HG02943 (cell line): Measurements from ENCODE around the gene PLCL1.

Experiments used
- ATAC-seq: cut with Tn5 transposase; IDR thresholded peaks from one replicate; pipeline ENCODE4 v1.9.1; 2021; ENCODE audit warnings: mild to moderate bottlenecking, low read depth, moderate library complexity; ENCODE audit not compliant: unreplicated experiment

Gene PLCL1

DNA sequence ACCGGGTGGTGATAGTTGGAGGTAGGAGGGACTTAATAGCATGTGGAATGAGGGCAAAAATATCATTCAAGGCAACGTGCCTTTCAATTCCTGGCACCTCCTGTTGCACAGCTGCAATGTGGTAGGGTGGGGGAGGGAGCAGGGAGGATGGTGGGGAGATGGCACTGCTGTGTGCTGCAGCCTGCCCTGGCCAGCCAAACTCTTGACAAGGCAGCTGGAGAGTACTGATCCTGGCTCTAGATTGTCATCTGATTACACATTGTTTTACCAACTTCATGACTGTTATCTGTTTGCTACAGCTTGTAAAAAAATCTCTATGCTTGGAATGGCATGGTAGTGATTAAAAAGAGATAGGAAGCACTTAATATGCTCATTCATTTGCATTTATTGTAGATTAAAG is 47.7 kb downstream of the PLCL1 start:
- ATAC-seq = no peak

GRCh38 chr2:197853549-197853948 is 49.2 kb downstream of the PLCL1 start:
- no peak for ATAC-seq

- ATAC-seq = no peak
These were observed 53.2 kb downstream of the PLCL1 start for GRCh38 chr2:197857476-197858107.

- no peak for ATAC-seq
These were observed 54.3 kb downstream of the PLCL1 start for GRCh38 chr2:197858607-197859140.

- no peak for ATAC-seq
These were observed 58.0 kb downstream of the PLCL1 start for GRCh38 chr2:197862246-197862955.

DNA sequence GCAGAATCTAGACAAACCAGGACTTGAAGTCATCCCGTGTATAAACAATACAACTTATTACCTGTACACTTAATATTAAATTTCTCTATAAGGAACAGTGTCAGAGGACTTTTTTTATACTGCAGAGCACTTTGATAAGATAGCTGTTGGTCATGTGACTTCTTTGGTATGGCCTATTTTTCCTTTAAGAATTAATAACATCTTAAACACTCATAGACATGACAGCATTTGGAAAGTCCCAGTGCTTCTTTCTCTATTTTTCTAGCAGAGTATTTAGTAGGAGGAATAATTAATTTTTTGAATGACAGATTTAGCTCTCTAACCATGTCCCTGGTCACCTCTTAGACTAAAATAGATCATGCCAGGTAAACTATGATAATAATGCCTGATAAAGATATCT is 59.4 kb downstream of the PLCL1 start:
- ATAC-seq = no peak

- ATAC-seq = no peak
These were observed 62.1 kb downstream of the PLCL1 start for GRCh38 chr2:197866455-197866854.

- ATAC-seq = no peak
These were observed 62.6 kb downstream of the PLCL1 start for GRCh38 chr2:197867033-197867432.

DNA sequence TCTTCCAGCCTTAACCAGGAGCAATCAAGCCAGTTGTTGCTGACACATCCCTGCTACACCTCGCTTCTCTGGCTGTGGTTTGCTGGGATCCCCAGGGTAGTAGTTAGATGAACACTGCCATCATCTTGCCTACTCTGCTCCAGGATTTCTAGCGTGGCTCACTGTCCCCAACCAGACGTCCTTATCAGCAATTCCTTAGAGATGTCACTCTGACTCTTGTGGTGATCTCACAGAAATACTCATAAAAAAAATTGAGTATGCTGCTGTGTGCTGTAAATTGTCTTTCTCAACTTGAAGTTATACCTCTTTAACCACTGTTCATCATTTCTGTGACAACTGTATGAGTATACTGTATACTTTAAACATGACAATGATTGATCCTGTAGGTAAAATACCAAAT is 63.2 kb downstream of the PLCL1 start:
- ATAC-seq = no peak

- no peak for ATAC-seq
These were observed 63.8 kb downstream of the PLCL1 start for GRCh38 chr2:197868206-197868605.

GRCh38 chr2:197869041-197869440 is 64.6 kb downstream of the PLCL1 start:
- ATAC-seq = no peak

DNA sequence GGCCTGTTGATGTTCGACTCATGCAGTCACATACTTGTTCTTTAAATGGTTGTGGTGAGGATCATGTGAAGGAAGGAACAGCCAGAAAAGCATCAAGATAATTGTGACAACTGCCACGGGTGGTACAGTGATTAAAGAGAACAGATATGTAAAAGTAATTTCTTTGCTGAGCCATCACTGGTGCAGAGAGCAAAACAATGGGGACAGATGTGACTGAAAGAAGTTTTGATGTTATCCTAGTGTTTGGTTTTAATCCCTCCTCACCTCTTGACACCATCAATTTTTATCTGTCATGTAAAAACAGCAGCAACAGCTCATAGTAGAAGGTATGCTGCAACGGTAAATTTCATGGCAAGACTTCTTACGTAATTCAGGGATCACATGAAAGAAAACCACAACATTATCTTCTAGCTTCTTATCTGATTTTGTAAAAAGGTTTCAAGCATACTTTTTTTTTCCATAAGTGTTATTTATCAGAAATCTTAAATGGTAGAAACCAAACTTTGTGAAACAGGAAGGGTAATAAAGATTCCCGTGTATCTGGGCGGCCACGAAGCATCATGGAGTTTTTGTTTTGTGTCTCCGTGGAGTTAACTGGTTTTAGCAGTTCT is 65.2 kb downstream of the PLCL1 start:
- no peak for ATAC-seq

GRCh38 chr2:197870137-197870536 is 65.7 kb downstream of the PLCL1 start:
- ATAC-seq = no peak

DNA sequence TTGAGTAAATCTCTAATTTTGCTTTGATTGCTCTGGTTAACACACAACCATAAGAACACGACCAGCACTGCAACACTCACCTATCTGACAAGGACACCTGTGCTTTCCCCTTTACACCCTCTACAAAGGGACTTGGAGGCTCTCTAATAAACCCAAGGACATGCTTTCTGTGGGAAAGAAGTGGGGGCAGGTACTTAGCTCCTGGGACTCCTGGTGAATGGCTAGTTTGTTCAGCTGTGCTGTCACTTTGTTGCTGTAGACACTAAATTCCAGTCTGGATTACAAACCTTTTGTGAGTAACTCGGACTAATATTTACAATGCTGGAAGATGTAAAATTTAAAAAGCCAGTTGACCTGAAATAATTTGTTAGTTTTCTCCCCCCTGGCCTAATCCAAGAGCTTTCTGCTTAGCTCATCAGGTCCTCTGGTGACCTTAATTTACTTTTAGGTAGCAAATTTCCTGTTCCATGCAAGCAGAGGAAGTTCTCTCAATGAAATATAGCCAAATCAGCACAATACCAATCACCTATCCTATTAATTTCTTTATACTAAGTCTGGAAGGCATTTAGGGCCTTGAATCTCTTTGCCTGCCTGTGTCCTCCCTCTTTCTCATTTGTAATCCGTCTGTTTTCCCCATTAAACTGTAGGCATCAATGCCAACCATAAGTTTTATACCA is 67.5 kb downstream of the PLCL1 start:
- no peak for ATAC-seq

DNA sequence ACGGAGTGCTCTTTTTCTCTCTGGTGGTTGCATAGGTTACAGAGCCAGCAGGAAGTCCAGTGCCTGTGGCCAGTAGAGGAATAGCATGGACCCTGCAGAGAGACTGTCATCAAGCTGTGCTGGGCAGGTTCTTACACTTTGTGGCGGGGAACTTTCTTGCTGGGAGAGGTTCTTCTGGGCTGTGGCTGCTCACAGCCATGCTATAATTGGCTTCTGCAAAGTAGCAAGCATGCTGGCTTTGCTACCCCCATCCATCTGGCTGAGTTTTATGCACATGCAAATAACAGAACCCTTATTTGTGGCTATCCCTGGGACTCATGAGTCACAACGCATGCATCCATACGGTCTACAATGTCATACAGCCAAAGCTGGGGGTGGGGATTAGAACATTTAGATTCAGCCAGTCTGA is 68.9 kb downstream of the PLCL1 start:
- no peak for ATAC-seq

GRCh38 chr2:197875763-197876162 is 71.4 kb downstream of the PLCL1 start:
- ATAC-seq = no peak

- ATAC-seq = no peak
These were observed 72.1 kb downstream of the PLCL1 start for GRCh38 chr2:197876524-197876923.

DNA sequence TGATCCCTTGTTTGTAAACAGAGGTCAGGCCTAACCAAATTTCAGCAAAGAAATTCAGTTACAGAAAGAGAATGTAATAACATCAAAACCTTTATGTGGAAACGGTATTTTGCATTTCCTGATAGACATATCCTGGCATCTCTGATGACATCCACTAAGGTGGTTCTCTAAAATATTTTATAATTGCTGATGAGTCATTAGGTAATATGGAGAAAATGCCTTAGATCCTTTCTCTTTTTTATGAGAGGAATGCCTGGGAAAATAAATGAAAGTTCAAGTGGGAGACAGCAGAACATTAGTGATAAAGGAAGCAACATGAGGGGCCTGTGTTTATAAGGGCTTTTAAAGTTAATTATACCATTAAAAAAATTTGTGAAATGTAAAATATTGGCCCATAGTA is 72.6 kb downstream of the PLCL1 start:
- no peak for ATAC-seq

GRCh38 chr2:197878792-197879191 is 74.4 kb downstream of the PLCL1 start:
- no peak for ATAC-seq

GRCh38 chr2:197879812-197880408 is 75.5 kb downstream of the PLCL1 start:
- ATAC-seq = no peak
